Measurements from ENCODE around the gene DMC1. TPM values are rescaled to one million over a fixed set of nuclear protein-coding genes. Genes with fewer than 3 reads are reported as not detected.

DMC1 gene
- total RNA-seq, 2 experiments from 2014 or later = 0.52 to 0.95 TPM

GRCh38 chr22:38513063-38513462 is 56.9 kb downstream of the DMC1 start:
- peak; percentile 99 for ATAC-seq (ENCODE audit: poor library complexity)
- Histone ChIP-seq H3K4me1 (ENCODE audit: insufficient read depth, low read length) (peaks cover 3% of the 10 kb centered on the region), H3K27me3 (ENCODE audit: control insufficient read depth in 1 of 2, insufficient read depth in 2 of 2, low read length in 2 of 2) (no peaks in the 10 kb centered on the region), H3K9me3 (ENCODE audit: control insufficient read depth in 1 of 2, insufficient read depth in 1 of 2, low read length in 2 of 2) (no peaks in the 10 kb centered on the region), H3K4me3 (ENCODE audit: low read length) (no peak overlapping the region), H3K27ac (ENCODE audit: low read depth in 1 of 2, low read length in 2 of 2) (no peak overlapping the region), H3K36me3 (ENCODE audit: insufficient read depth, low read length) (no peaks in the 10 kb centered on the region)
- DNase-seq = peak in 13 of 14 experiments; percentile 5 to 70 (median 46)
- Mint-ChIP-seq H3K27ac (no peak overlapping the region), H3K4me3 (no peak overlapping the region), H3K9me3 (no peaks in the 10 kb centered on the region), H3K4me1 (ENCODE audit: low read depth) (peaks cover 9% of the 10 kb centered on the region), H3K36me3 (ENCODE audit: low read depth) (no peaks in the 10 kb centered on the region), H3K27me3 (no peaks in the 10 kb centered on the region)
- POLR2A ChIA-PET = interaction anchor here (0.7 to 1.9 kb wide), 2 partner anchors 9 to 32 kb away, joined by 3 to 5 read pairs; no protein-coding TSS in a partner anchor
- CTCF ChIA-PET = no interaction called here
- intact Hi-C loops (cut with DNase I, micrococcal nuclease) = loop anchor here (5.0 kb wide), 1 partner anchor 461 kb away; no protein-coding TSS in a partner anchor
- TF ChIP-seq, protein P1, sequence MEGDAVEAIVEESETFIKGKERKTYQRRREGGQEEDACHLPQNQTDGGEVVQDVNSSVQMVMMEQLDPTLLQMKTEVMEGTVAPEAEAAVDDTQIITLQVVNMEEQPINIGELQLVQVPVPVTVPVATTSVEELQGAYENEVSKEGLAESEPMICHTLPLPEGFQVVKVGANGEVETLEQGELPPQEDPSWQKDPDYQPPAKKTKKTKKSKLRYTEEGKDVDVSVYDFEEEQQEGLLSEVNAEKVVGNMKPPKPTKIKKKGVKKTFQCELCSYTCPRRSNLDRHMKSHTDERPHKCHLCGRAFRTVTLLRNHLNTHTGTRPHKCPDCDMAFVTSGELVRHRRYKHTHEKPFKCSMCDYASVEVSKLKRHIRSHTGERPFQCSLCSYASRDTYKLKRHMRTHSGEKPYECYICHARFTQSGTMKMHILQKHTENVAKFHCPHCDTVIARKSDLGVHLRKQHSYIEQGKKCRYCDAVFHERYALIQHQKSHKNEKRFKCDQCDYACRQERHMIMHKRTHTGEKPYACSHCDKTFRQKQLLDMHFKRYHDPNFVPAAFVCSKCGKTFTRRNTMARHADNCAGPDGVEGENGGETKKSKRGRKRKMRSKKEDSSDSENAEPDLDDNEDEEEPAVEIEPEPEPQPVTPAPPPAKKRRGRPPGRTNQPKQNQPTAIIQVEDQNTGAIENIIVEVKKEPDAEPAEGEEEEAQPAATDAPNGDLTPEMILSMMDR (IDR thresholded peaks at IDR 0.05) = peak; percentile 38

DNA sequence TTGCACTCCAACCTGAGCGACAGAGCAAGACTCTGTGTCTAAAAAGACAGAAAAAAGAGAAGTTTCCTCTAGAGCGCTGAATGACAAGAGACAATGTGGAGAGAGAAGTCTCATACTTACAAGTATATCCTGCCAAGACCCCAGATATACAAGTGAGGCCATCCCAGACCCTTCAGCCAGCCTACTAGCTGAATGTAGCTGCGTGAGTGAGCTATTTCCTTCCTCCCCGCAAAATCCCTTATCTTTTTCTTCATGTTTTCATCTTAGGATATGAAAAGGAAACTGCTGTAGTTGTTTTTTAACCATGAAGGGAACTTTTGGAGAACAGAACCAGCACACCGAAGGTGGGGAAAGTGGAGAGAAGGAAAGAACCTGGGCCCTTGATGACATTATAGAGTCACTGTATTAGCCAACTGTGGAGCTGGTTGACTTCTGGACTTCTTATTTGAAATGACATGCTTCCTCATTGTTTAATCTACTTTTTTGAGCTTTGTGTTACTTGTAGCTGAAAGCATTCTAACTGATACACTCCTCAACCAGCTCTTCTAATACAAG is 59.5 kb downstream of the DMC1 start:
- CTCF ChIA-PET = interaction anchor here (0.9 kb wide), 1 partner anchor 98 kb away, joined by 3 read pairs; no protein-coding TSS in a partner anchor
- no peak overlapping the region for H3K27ac Mint-ChIP-seq
- intact Hi-C loops (cut with DNase I, micrococcal nuclease) = loop anchor here (5.0 kb wide), 1 partner anchor 458 kb away; no protein-coding TSS in a partner anchor

DNA sequence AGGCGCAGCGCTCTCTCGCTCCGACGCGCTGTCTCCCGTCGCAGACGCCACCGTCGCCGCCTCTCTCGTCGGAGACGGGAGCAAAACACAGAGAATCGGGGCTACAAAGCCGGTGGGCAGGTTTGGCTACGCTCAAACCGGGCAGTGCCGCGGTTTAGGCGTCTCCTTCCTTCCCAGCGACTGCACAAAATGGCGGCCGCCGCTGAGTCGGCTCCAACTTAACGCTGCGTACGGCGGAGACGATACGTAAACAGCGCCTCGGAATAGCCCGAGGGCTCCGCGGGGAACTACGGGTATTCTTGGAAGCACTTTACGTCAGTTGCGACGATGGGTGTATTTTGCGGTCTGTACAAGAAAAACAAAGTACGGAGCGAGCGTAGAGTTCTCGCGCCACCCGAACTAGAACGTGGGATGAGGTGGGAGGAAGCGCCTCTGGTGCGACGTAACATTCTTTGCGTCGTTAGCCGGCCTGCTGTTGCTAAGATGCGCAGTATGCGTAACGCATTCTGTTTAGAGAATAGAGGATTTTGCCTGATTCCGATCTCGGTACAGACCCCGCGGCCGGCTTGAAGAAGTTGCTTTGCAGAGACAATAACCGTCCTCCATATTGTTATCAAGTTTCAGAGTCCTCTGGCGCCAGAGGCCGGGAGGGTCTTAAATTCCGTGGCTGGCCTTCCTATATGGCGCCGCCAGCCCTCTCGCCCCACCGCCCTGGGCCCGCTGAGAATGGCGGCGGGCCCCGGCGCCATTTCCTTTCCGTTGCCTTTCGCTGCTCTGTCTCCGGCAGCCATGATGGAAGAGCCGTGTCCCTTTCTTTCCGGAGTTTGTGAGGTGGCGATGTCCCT is 63.6 kb downstream of the DMC1 start, which contains the start of gene DDX17:
Gene DDX17, minus strand, starts transcription at position 194 of the 845 bp plus-strand sequence.
- H3K36me3 ChIP-seq (ENCODE audit: insufficient read depth, low read length) = peaks cover 23% of the 10 kb centered on the region
- Mint-ChIP-seq H3K9me3 (peaks cover 2% of the 10 kb centered on the region), H3K36me3 (ENCODE audit: low read depth) (peaks cover 50% of the 10 kb centered on the region), H3K4me3 (peak within 1 kb of the TSS; percentile 100), H3K4me1 (ENCODE audit: low read depth) (peaks cover 57% of the 10 kb centered on the region), H3K27me3 (no peaks in the 10 kb centered on the region), H3K27ac (peak within 1 kb of the TSS; percentile 99)
- peak within 1 kb of the TSS; percentile 69 for H3K4me3 ChIP-seq (ENCODE audit: low read length)
- DNase-seq = peak; percentile 90 to 98 (median 94)
- H3K27ac ChIP-seq (ENCODE audit: low read depth in 1 of 2, low read length in 2 of 2) = peak within 1 kb of the TSS; percentile 98 to 100
- peak; percentile 88 for ATAC-seq (ENCODE audit: poor library complexity)
- TF ChIP-seq, protein P1 (IDR thresholded peaks at IDR 0.05) = no peak
- intact Hi-C loops (cut with DNase I, micrococcal nuclease) = loop anchor here (1.0 to 10.0 kb wide), 7 partner anchors 16 to 195 kb away; partner anchors contain the start of genes DMC1 (in 2 of the 2), CBY1 (in 1 of the 2), FAM227A (in 1 of the 2) and TOMM22 (in 1 of the 2)
- POLR2A ChIA-PET = interaction anchor here (0.6 to 1.8 kb wide), 12 partner anchors 7 to 508 kb away, joined by 3 to 10 read pairs (median 4); partner anchors contain the start of gene TOMM22
- CTCF ChIA-PET = no interaction called here
- H3K9me3 ChIP-seq (ENCODE audit: control insufficient read depth in 1 of 2, insufficient read depth in 1 of 2, low read length in 2 of 2) = no peaks in the 10 kb centered on the region
- peaks cover 25% of the 10 kb centered on the region for H3K4me1 ChIP-seq (ENCODE audit: insufficient read depth, low read length)
- no peaks in the 10 kb centered on the region for H3K27me3 ChIP-seq (ENCODE audit: control insufficient read depth in 1 of 2, insufficient read depth in 2 of 2, low read length in 2 of 2)

More for the DNA sequence above, 59.5 kb downstream of the DMC1 start:
- H3K36me3 ChIP-seq (ENCODE audit: insufficient read depth, low read length) = no peaks in the 10 kb centered on the region
- no peak overlapping the region for H3K4me3 Mint-ChIP-seq
- H3K9me3 ChIP-seq (ENCODE audit: control insufficient read depth in 1 of 2, insufficient read depth in 1 of 2, low read length in 2 of 2) = no peaks in the 10 kb centered on the region
- peaks cover 9% of the 10 kb centered on the region for H3K36me3 Mint-ChIP-seq (ENCODE audit: low read depth)
- peaks cover 22% of the 10 kb centered on the region for H3K4me1 Mint-ChIP-seq (ENCODE audit: low read depth)
- DNase-seq = no peak
- H3K27me3 Mint-ChIP-seq = no peaks in the 10 kb centered on the region
- peaks cover 17% of the 10 kb centered on the region for H3K4me1 ChIP-seq (ENCODE audit: insufficient read depth, low read length)
- no peak overlapping the region for H3K27ac ChIP-seq (ENCODE audit: low read depth in 1 of 2, low read length in 2 of 2)
- H3K4me3 ChIP-seq (ENCODE audit: low read length) = no peak overlapping the region
- ATAC-seq (ENCODE audit: poor library complexity) = no peak
- H3K9me3 Mint-ChIP-seq = peaks cover 2% of the 10 kb centered on the region
- POLR2A ChIA-PET = interaction anchor here (1.5 kb wide), 1 partner anchor 19 kb away, joined by 3 read pairs; no protein-coding TSS in a partner anchor
- TF ChIP-seq, protein P1 (IDR thresholded peaks at IDR 0.05) = no peak
- H3K27me3 ChIP-seq (ENCODE audit: control insufficient read depth in 1 of 2, insufficient read depth in 2 of 2, low read length in 2 of 2) = no peaks in the 10 kb centered on the region

All from CD4-positive, alpha-beta T cell (primary cell).